Stimulated activated CD4-positive, alpha-beta T cell treated with anti-CD3 and anti-CD28 coated beads, Interleukin-12 subunit alpha, Interleukin-12 subunit beta, amount 100 ng/mL, for 48 hours (primary cell): Measurements from ENCODE around the gene TMEM132A.
A peak's percentile ranks its signal among the peaks of the same experiment; 100 is the strongest.

ENCODE experiments used
- DNase-seq, 3 donors: peaks; one replicate each; pipeline ENCODE4 v3.0.0-alpha.2; 2020; ENCODE audit warnings: low read depth in 2 of 3, low spot score in 1 of 3

Gene TMEM132A

DNA sequence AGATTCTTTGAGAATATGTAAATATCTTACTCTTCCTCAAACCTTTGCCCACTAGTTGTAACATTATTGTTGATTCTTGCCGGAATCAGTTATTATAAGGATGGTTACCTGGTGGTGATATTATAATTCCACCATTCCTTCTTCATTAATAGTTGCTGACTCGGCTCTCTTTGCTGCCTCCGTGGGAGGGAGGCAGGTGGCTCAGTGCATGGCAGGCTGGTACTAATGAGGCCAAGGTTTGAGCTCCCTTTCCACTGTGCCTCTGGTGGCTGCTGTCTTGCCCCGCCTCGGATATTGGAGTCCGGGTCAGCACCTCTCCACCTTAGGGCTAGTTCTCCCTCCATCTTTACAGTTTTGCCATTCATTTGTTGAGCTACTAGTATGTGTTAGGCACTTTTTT lies 59.9 kb downstream of the TMEM132A start:
- DNase-seq, result no peak

DNA sequence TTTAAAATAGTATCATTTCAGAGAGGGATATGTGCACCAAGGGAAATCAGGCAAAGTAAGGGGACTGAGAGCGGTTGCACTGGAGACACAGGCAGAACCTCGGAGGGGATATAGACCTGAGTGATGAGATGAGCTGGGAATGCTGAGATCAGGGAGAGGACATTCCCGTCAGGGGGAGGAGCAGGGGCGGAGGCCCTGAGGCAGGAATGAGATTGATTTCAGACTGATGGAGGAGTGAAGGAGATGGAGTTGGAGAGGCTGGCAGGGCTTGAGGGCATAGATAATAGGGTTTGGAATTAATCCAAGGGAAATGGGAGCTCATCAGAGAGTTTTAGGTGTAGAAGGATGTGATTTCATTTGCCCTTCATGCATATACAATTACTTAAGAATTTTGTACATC lies 60.4 kb downstream of the TMEM132A start:
- no peak for DNase-seq

DNA sequence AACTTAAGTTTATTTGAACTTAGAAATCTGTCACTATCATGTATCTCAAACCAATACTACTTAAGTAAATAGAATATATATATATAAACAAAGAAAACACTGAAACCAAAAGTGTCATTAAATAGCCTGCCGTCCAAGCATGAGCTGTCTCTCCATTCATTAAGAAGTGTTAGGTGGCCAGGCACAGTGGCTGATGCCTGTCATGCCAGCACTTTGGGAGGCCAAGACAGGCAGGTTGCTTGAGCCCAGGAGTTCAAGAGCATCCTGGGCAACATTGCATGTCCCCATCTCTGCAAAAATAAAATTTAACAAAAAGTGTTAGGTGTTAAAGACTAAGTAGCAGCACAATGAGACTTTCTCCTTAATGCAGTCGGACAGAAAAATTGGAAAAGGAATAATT lies 61.2 kb downstream of the TMEM132A start:
- no peak for DNase-seq

DNA sequence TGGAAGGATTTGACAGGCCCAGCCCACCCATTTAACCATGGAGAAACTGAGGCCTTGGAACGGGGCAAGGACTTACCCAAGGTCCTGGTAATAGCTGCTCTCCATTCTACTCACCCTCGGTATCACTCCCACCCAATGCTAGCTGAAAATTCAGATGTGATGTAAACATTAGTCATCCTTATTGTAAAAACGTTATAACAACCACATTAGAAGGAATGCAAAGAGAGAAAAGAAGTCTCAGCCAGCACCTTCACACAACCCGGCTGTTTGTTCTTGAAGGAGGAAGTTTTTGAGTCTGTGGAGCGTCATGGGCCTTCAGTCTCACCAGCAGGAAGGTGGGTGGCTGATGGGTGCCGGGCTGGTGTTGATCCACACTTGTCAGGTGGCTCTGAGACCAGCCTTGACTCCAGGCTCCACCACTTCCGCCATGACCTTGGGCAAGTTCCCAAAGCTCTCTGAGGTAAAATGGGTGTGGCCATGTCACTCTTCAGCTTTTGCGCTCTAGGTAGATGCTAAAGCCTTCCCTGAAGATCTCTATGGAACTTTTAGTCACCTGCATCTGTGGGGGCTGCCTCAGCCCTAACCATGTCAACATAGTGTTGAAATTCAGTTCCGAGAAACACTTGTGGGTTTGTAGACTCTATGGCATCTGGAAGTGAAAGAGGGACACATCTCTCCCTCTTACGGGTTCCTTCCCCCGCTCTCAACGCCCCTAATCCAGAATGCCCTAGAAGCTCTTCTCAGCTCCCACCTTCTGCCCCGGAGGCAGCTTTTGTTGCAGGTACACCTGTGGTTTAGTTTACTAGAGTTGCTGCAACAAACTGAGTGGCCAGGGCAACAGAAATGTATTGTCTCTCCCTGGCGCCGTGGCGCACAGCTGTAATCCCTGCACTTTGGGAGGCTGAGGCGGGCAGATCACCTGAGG lies 62.0 kb downstream of the TMEM132A start:
- DNase-seq, result peak; percentile 82 to 93 (median 84)
